Right ventricle myocardium inferior (tissue), 1 donor: Measurements from ENCODE around the gene SARDH. TPM values are rescaled to one million over a fixed set of nuclear protein-coding genes. Genes with fewer than 3 reads are reported as not detected.

Experiments
- ATAC-seq: fragments of 200-7000 bp; cut with Tn5 transposase; one replicate; pipeline ENCODE4 v1.9.1; 2020; ENCODE audit warnings: mild to moderate bottlenecking, moderate library complexity
- DNase-seq: peaks from one replicate; pipeline ENCODE4 v3.0.0; 2021; ENCODE audit errors: missing footprints
- intact Hi-C: fragments of 100-400 bp; cut with DNase I; formaldehyde crosslinking; loops from one replicate; pipeline ENCODE4 v1.11.0; 2022
- total RNA-seq: library from RNA; stranded (reverse); fragmentation: NEBNext Ultra II Directional; extraction: Animal tissue kit (Norgen Biotek cat#: 25700); gene quantifications from one replicate; pipeline ENCODE4 v1.2.1, GENCODE V29; 2021
- donor health status: DM: no; HTN: yes; CAD: no; lungs with severe emphysema.

Gene SARDH
- total RNA-seq, 1 donor from 2014 or later = 0.41 TPM

DNA sequence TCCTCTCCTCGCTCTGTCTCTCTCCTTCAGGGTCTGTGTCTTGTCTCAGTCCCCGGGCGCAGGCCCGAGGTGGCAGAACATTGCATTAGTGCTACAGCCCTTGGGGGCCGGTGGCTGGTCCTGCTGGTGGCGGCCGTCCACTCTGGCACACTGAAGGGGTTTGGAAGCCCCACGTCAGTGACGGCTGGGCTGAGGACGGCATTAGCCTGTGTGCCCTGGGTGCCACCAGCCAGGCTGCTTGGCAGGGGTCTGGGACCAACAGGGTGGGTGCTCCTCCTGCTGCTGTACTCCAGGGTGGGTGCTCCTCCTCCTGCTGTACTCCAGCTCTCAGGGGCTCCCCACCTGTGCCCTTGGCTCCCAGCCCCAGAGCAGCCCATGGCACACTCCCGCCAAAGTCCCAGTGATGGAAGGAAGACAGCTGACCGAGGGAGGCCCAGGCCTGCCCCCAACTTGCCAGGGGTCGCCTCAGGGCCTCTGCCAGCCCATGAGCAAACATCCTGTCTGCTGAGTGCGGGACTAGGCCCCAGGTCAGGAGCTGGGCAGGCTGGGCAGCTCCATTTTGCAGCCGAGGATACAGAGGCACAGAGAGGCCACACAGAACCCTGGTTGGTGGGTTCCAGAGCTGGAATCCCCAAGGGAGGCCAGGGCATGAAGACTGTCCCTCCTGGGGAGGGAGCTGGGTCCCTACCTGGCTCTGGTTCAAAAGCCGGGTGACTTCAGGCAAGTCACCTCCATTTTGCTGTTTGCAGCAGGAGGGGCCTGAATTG lies 27.3 kb downstream of the SARDH start:
- intact Hi-C loops = no loop called here
- peak; percentile 62 for DNase-seq

DNA sequence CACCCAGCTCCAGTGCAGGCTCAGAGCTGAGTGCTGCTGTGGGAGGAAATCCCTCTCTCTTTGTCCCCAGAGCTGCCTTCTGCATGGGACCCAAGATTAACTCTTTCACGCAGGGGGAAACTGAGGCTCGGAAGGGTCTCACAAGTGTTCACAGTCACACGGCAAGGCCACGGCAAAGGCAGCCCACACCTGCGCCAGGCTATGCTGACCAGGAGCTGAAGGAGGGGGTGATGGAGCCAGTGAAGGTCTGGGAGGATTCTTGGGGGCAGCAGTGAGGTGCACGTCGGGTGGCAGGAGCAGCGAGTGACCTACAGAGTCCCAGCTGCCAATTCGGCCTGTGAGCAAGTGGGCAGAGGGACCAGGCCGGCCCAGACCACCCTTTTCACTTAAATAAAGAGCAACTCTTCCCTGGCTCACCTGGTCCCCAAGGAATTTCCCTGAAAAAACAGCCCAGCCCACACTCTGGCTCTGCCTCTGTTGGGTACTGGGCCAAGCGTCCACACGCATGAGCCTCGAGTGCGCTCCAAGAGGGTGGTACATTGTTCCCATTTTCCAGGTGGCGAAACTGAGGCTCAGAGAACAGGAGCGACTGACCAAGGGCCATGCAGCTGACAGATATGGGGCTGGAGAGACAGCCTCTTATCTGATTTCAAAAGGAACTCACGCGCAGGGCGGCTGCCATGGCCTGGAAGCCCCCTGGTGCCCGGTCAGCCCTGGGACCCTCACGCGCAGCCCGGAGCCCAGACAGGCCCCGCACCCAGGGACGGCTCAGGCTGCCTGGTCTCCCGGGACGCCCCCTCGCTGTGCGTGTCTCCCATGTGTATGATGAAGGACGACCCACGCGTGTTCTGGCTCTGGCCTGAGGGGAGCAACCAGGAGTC lies 28.2 kb downstream of the SARDH start:
- intact Hi-C loops = no loop called here
- peak; percentile 22 for DNase-seq
- ATAC-seq = no peak

More for the DNA sequence above, 27.3 kb downstream of the SARDH start:
- ATAC-seq = no peak

- ATAC-seq (no peak), DNase-seq (peak; percentile 57)
- intact Hi-C loops = no loop called here
Observed at GRCh38 chr9:133709015-133709611, 29.0 kb downstream of the SARDH start.

- intact Hi-C loops = no loop called here
- DNase-seq = peak; percentile 59
- no peak for ATAC-seq
Observed at GRCh38 chr9:133708246-133709014, 29.7 kb downstream of the SARDH start.

DNA sequence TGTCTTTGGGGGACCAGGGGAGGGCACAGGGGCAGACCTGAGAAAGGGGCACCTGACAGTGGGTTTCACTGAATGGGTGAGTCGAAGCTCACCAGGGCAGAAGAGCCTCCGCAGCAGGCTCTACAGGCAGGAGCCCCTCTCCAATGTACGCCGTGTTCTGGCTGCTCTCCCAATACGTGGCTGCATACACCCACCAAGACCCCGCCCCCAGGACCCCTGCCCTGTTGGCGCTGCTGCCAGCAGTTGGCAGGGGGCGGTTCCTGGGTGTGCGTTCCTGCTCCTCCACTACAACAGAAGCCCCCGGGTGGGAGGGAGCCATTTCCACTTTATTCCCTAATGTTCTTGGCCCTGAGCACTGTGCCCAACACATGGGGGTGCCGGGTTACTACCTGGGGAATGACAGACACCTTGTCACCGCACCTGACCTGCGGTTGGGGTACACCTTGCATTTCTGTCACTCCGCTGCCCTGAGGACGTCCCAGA lies 30.3 kb downstream of the SARDH start:
- no peak for ATAC-seq
- peak; percentile 59 for DNase-seq
- intact Hi-C loops = no loop called here

- DNase-seq (peak; percentile 64), ATAC-seq (peak; percentile 74)
- intact Hi-C loops = no loop called here
Observed at GRCh38 chr9:133707065-133707762, 30.9 kb downstream of the SARDH start.

- peak; percentile 39 for ATAC-seq
- peak; percentile 46 for DNase-seq
- intact Hi-C loops = no loop called here
Observed at GRCh38 chr9:133706307-133707050, 31.7 kb downstream of the SARDH start.

- no peak for ATAC-seq
- intact Hi-C loops = no loop called here
Observed at GRCh38 chr9:133705576-133705975, 32.6 kb downstream of the SARDH start.

GRCh38 chr9:133704711-133705181 lies 33.4 kb downstream of the SARDH start:
- intact Hi-C loops = no loop called here
- peak; percentile 25 for DNase-seq
- no peak for ATAC-seq

More at GRCh38 chr9:133705576-133705975, 32.6 kb downstream of the SARDH start:
- DNase-seq = peak; percentile 5

- intact Hi-C loops = no loop called here
- ATAC-seq (no peak), DNase-seq (peak; percentile 60)
Observed at GRCh38 chr9:133703591-133704399, 34.4 kb downstream of the SARDH start.

DNA sequence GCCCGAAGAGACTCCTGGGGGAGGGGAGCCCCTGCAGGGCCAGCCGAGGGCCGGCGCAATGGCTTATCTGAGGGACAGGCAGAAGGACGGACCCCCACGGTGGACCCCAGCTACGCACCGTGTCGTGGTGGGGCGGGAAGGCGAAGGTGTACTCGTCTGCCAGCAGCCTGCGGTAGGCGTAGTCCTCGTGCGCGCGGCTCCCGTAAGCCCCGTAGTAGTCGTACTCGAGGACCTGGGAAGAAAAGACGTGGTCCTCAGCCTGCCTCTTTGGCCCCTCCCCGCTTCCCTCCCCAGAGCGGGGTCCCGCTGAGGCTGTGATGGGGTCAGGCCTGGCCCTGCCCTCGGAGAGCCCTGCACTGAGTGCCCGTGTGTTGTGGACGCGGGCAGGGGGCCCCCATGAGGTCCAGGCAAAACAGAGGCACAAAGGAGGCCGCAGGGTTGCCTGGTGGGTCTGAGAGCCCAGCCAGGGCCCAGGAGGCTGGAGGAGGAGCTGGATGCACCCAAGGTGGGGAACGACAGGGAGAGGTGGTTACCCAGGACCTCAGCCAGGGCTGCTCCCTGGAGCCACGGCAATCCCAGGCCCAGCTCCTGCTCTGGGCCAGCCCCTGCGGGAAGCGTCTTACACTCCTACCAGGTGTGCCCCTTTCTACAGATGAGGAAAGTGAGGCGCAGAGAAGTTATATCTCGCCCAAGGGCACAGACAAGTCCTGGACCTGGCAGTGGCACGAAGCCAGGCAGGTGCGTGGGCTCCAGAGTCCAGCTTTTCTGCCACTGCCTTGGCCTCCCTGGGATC lies 35.2 kb downstream of the SARDH start:
- peak; percentile 58 for DNase-seq
- no peak for ATAC-seq
- intact Hi-C loops = no loop called here

- DNase-seq = peak; percentile 66
- peak; percentile 29 for ATAC-seq
- intact Hi-C loops = no loop called here
Observed at GRCh38 chr9:133701981-133702797, 36.0 kb downstream of the SARDH start.

GRCh38 chr9:133701321-133701980 lies 36.7 kb downstream of the SARDH start:
- ATAC-seq (no peak), DNase-seq (peak; percentile 58)
- intact Hi-C loops = no loop called here

GRCh38 chr9:133700819-133701320 lies 37.3 kb downstream of the SARDH start:
- intact Hi-C loops = no loop called here

More at GRCh38 chr9:133700819-133701320, 37.3 kb downstream of the SARDH start:
- peak; percentile 17 for DNase-seq
- ATAC-seq = no peak
